Right ventricle myocardium superior (tissue), 1 donor: ENCODE results near the gene TIMM50. TPM values are rescaled to one million over a fixed set of nuclear protein-coding genes. Genes with fewer than 3 reads are reported as not detected.
"Not testable (repeated sequence)": the region's sequence is repeated elsewhere in the genome, so short reads cannot be mapped to it uniquely, and the experiment has no call there.

Experiments
- ATAC-seq: fragments of 200-7000 bp; cut with Tn5 transposase; one replicate; pipeline ENCODE4 v1.9.1; 2020; ENCODE audit warnings: mild to moderate bottlenecking; ENCODE audit not compliant: poor library complexity
- DNase-seq: peaks from one replicate; pipeline ENCODE4 v3.0.0-alpha.2; 2020
- intact Hi-C: fragments of 100-400 bp; cut with DNase I; formaldehyde crosslinking; loops from one replicate; pipeline ENCODE4 v1.11.2; 2022
- long read RNA-seq: library from polyadenylated mRNA; unstranded; transcript quantifications from one replicate; pipeline ENCODE4 v2.0.0, GENCODE V29; 2021
- total RNA-seq: library from RNA; stranded (reverse); fragmentation: NEBNext Ultra II Directional; extraction: Animal tissue kit (Norgen Biotek cat#: 25700); gene quantifications from one replicate; pipeline ENCODE4 v1.2.1, GENCODE V29; 2021
- donor health status: DM: no; HTN: yes; CAD: no; lungs with severe emphysema.

Gene TIMM50
- 80.6 TPM for total RNA-seq
- long read RNA-seq, transcript TIMM50-201 (11 exons, 1,612 nt), result major isoform, 139 of 154 reads
- long read RNA-seq, partial matches to known transcripts, result 5 of 154 reads
- long read RNA-seq, other reads (novel, unspliced or antisense), result 8 of 154 reads

DNA sequence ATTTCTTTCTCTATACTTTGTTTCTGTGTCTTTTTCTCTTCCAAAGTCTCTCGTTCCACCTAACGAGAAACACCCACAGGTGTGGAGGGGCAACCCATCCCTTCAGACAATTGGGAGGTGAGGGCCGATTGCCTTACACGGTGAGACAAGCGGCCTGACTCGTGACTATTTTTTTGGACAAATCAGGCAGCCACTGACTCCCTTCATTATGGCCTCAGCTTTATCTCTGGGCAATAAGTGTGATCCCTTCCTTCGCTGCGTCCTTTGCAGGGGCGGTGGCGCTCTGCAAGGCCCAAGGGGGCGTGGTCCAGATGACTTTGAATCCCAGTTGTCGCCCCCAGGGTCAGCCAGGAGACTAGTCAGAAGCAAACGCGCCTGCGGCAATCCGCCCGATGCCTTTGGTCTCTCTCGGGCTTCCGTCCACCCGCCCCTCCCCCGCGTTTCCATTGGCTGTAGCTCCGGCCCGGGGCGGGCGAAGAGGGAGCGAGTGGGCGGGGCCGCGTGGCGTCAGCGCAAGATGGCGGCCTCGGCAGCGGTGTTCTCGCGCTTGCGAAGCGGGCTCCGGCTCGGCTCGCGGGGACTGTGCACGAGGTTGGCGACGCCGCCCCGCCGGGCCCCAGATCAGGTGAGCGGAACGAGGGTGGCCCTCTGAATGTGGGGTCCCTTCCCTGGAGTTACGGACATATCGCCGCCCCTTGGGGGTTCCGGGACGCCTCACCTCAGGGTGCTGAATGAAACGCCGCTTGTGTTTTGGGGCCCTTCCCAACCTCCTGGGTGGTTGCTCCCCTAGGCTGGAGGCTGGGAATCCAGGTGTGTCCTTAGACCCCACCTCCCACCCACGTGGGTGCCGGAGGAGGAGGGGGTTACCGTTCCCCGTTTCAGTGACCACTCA is at the start of gene TIMM50:
TSS of gene TIMM50 (plus strand) at position 502 of the 892 bp plus-strand sequence. CDS start at position 518, 16 bp downstream.
- ATAC-seq (peak; percentile 99), DNase-seq (peak; percentile 99)
- intact Hi-C loops, result no loop called here

DNA sequence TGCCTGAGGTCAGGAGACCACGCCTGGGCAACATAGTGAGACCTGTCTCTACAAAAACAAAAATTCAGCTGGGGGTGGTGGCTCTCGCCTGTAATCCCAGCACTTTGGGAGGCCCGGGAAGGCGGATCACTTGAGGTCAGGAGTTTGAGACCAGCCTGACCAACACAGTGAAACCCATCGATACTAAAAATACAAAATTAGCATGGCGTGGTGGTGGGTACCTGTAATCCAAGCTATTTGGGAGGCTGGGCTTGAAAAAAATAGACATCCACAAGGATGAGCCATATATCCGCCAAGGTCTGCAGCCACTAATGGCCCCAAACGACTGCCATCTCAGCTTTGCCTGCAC is 48.0 kb upstream of the TIMM50 start:
- DNase-seq (no peak), ATAC-seq (no peak)
- intact Hi-C loops, result no loop called here

DNA sequence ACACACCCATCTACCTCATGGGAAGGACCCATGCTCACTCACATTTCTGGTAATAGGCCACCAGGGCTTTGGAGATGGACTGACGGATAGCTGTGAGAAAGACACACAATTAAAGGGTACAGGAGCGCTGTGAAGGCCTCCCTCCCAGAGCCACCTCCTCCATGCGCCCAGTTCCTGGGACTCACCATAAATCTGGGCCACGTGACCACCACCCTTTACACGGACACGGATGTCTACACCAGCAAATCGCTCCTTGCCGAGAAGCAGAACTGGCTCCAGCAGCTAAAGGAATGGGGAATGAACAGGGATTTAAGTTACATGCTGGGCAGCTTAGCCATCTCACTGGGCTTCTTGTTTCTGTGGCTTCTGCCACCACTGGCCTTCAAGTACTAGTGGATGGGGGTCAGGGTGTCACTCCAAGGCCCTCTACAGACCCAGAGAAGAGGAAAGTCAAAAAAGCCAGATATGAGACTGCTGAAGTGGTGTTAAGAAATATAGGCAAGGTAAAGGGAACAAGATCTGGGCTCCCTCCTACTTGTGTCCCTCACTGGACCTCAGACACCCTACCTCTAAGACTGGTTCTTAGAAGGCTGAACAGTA is 47.1 kb upstream of the TIMM50 start:
- intact Hi-C loops, result no loop called here
- ATAC-seq (no peak), DNase-seq (no peak)

DNA sequence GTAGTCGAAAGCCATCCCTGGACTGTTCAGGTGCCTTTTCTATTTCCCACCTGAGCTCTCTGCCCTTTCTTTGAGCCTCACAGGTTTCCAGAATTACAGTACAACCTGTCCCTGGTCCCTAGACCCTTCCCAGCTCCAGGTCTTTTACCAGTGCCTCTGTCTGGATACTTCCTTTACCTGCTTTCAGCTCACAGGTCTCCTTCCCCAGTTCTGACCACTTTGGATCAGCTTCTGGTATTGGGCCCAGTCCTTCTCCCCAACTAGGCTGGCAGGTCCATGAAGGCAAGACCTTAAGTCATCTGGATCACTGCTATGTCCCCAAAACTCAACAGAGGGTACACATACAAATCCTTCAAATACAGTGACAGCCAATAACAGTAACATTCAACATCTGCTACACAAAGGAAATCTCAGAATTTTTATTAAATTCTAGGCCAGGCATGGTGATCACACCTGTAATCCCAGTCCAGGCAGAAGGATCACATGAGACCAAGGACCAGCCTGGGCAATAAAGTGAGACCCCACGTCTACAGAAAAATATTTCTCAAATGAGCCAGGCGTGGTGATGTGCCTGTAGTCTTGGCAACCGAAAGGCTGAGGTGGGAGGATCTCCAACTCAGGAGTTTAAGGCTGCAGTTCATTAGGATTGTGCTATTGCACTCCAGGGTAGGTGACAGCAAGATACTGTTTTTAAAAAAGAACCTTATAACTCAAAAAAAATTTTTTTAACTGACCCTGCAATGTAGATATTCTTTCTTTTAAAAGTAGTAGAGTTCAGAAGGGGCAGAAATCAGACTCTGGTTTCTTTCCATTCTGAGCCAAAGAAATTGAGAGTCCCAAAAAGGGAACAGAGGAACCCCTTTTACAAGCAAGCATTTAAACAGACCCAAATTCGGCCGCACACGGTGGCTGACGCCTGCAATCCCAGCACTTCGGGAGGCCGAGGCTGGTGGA is 46.2 kb upstream of the TIMM50 start:
- ATAC-seq (no peak), DNase-seq (no peak)
- intact Hi-C loops, result loop anchor here (5.0 kb wide), 1 partner anchor 108 kb away; the partner anchor contains the start of gene EID2

DNA sequence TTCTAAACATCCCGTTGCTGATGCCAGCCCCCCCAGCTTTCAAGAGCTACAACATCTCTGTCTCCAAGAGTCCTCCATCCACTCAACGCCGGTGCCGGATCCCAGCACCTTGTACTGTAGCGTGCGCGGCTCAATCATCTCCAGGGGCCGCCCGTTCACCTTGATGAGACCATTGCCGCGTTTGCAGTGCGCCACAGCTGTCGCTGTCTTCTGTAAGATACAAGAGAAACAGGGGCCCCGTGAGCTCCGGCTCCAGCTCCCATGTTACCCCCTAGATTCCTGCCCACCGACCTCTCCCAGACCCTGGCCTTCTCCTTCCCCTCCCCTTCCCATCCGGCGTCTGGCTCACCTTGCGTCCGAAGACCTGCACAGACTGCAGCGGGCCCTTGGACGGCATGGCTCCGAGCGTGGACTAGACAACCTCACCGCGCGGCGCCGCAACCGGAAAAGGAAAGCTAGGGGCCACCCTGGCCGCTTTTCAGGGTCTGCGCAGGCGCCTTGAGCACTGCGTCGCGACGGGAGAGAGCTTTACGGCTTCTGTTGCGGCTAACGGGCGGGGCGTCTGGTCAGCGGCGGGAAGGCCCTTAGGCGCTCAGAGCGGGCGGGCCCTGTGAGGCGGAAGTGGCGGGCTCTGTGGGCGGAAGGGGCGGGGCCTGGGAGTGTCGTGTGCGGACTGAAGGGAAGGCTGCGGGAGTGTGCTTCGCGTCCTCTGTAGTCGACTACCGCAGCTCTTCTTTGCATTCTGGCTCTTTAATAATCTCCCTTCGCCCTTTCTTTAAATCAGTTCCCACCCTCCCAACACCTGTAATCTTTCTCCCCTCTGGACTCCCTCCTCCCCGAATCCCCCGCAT is 44.9 kb upstream of the TIMM50 start, which contains the start of gene RPS16:
TSS of gene RPS16 (minus strand) at position 451 of the 851 bp plus-strand sequence. CDS start at position 397, 54 bp downstream.
- DNase-seq, result peak; percentile 99
- intact Hi-C loops, result loop anchor here (5.0 kb wide), 1 partner anchor 107 kb away; the partner anchor contains the start of gene EID2

DNA sequence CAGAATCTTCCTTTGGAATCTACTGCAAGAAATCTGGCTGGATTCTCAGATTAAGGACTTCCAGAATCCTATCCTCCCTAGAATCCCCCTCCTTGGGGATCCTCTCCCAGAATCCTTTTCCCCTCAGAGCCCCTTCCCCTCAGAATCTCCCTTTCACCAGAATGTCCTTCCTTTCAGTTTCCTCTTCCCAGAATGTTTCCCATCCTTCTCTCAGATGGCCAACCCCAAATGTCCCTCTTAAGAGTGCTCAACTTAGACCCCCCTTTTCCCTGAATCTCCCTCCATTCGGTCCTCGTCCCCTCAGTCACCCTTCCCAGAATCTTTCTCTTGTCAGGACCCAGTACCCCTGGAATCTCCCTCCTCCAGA is 44.3 kb upstream of the TIMM50 start:
- DNase-seq, result no peak
- no peak for ATAC-seq
- intact Hi-C loops, result loop anchor here (5.0 kb wide), 1 partner anchor 106 kb away; the partner anchor contains the start of gene EID2

More for the DNA sequence above, 44.9 kb upstream of the TIMM50 start, which contains the start of gene RPS16:
- ATAC-seq, result peak; percentile 99

DNA sequence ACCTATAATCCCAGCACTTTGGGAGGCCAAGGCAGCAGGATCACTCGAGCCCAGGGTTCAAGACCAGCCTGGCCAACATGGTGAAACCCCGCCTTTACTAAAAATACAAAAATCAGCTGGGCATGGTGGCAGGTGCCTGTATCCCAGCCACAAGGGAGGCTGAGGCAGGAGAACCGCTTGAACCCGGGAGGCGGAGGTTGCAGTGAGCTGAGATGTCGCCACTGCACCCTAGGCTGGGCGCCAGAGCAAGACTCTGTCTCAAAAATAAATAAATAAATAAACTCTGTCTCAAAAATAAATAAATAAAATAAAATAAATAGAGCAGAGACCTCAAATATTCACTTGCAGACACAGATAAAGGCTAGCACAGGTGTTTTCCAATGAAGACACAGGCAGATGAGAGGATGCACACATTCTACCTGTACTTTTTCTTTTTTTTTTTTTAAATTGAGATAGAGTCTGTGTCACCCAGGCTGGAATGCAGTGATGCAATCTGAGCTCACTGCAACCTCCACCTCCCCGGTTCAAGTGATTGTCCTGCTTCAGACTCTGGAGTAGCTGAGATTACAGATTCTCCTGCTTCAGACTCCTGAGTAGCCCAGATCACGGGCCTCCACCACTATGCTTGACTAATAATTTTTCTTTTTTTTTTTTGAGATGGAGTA is 42.2 kb upstream of the TIMM50 start:
- intact Hi-C loops, result loop anchor here (5.0 kb wide), 1 partner anchor 104 kb away; the partner anchor contains the start of gene EID2
- DNase-seq (no peak), ATAC-seq (no peak)

DNA sequence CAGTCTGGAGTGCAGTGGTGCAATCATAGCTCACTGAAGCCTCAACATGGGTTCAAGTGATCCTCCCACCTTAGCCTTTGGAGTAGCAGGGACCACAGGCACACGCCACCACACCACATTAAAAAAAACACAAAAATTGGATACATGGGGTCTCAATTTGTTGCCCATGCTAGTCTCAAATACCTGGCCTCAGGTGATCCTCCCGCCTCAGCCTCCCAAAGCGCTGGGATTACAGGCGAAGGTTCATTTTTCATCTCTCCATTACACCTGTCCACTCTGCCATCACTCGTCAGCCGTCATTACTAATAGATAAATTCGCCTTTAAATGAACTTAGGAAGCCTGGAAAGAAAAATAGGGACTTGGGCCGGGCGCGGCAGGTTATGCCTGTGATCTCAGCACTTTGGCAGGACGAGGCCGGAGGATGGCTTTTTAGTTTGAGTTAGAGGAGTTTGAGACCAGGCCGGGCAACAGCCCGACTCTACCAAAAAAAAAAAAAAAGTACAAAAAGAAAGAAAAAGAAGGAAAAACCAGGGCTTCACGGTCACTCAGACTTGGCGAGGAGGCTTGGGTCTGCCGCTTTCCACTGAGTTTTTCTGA is 35.9 kb upstream of the TIMM50 start:
- DNase-seq (no peak), ATAC-seq (peak; percentile 13)
- intact Hi-C loops, result no loop called here

DNA sequence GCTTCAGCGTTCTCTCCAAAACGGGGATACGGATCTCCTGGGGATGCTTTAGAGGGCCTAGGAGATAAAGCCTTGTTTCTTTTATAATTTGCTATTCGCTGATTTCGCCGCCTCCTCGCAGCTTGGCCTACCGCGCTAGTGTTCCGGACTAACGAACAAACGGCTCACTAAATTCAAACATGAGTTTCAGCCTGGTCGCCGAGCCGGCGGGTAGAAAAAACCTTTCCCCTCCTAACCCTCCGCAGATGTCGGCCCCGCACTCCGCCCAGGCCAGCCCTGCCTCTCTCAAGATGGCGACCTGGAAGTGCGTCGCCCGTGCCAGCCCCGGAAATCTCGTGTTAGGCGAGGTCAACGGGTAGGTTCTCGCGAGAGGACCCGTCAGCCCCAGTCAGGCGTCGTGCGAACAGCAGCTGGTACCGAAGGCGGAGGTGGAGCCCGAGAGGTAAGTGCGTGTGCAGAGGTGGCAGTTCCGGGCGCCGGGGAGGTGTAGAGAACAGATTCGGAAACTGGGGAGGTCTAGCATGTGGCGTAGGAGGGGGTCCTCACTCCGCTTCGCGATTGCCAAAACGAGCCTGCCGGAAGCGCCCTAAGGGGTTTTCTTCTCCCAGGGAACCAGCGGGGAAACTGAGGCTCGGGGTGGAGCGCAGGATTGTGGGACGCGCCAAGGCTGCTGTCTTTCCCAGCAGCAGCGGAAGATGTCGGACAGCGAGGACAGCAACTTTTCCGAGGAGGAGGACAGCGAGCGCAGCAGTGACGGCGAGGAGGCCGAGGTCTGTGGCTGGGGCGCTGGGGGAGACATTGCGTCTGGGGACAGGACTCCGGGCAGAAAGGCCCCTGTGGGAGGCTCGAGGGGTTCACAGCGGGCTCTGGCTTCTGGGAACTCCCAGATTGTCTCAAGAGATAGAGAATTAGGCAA is 35.2 kb upstream of the TIMM50 start, which contains the start of gene SUPT5H:
TSS of gene SUPT5H (plus strand) at position 387 of the 916 bp plus-strand sequence. CDS start at position 696, 309 bp downstream.
- intact Hi-C loops, result no loop called here
- peak; percentile 99 for ATAC-seq
- DNase-seq, result peak; percentile 98

DNA sequence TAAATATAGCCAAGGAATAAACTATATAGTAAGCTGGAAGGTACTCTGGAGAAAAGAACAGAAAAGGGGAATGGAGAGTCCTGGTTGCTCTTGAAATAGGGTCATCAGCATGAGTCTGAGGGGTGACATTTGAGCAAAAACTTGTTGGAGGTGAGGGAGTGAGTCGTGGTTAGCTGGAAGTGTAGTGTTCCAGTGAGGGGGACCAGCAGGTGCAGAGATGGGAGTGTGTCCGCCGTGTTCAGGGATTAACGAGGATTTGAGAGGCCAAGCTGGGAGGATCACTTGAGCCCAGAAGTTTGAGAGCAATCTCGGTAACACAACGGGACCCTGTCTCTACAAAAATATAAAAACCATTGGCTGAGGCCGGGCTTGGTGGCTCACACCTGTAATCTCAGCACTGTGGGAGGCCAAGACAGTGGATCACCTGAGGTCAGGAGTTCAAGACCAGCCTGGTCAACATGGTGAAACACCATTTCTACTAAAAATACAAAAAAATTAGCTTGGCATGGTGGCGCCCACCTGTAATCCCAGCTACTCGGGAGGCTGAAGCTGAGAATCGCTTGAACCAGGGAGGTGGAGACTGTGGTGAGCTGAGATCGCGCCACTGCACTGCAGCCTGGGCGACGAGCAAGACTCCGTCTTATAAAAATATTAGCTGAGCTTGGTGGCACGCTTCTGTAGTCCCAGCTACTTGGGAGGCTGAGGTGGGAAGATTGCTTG is 34.1 kb upstream of the TIMM50 start:
- intact Hi-C loops, result no loop called here
- DNase-seq (no peak), ATAC-seq (no peak)

DNA sequence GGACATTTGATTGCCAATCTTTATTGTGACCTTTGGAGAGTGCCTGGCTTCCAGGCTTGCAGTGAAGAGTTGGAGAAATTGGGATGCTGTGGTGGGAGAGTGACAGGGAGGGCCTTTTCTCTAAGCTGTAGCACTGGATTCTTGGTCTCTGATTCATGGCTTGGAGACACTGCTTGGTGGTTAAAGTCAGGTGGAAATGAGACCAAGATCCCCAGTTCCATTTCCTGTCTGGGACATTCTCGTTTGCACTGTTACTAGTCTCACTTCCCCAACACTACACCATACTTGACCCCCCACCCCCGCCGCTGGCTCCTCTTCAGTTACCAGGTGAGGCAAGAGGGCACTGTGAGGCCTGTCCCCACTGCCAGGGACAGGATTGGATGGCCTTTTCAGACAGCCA is 32.4 kb upstream of the TIMM50 start:
- no peak for ATAC-seq
- DNase-seq, result no peak
- intact Hi-C loops, result no loop called here

DNA sequence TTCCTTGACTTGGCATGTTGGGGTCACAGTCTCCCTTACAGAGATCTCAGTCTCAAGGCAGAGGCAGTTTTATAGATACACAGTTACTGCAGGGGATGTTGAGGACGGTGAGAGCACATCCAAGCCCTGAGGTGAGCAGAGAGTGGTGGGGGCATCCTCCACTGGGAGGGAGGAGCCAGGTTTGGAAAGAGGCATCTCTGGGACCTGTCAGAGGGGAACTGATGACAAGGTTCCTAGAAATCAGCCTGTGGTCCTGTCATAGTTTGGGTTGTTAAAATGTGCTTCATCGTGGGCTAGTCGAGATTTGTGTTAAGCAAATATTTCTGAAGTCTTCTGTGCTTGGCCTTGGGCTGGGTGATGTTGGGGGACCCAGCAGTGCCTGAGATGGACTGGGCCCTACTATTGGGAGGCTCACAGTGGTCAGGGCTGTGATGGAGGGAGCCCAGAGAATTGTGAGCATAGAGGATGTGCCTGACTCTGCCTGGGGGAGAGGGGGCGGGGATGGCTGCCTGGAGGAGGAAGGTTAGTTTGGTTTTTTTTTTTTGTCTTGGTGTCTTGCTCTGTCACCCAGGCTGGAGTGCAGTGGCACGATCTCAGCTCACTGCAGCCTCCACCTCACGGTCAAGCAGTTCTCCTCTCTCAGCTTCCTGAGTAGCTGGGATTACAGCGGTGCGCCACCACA is 31.4 kb upstream of the TIMM50 start:
- DNase-seq (no peak), ATAC-seq (no peak)
- intact Hi-C loops, result no loop called here

DNA sequence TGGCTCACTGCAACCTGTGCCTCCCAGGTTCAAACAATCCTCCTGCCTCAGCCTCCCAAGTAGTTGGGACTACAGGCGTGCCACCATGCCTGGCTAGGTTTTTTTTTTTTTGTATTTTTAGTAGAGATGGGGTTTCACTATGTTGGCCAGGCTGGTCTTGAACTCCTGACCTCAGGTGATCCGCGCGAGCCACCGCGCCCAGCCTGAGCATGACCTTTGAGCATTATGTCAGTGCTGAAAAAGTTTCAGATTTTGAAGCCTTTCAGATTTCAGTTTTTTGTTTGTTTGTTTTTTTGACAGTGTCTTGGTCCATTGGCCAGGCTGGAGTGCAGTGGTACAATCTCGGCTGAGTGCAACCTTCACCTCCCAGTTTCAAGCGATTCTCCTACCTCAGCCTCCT is 29.4 kb upstream of the TIMM50 start:
- ATAC-seq, intact Hi-C loops: not testable (repeated sequence)

DNA sequence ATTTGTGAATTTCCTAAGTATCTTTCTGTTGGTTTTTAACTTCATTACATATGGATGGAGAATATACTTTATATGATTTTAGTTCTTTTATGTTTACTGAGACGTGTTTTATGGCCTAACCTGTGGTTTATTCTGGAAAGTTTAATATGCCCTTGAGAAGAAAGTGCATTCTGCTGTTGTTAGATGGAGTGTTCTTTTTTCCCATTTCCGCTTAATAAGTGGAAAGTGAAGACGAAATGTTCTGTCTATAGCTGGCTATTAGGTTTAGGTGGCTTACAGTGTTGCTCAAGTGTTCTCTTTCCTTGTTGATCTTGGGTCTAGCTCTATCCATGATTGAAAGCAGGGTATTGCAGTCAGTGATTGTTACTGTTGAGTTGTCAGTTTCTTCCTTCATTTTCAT is 17.2 kb upstream of the TIMM50 start:
- intact Hi-C loops, result no loop called here
- ATAC-seq, result no peak
- DNase-seq, result no peak

More for the DNA sequence above, 29.4 kb upstream of the TIMM50 start:
- DNase-seq, result not testable (repeated sequence)
